ENCODE results near the gene NAT9. TPM values are rescaled to one million over a fixed set of nuclear protein-coding genes. Genes with fewer than 3 reads are reported as not detected.

NAT9 gene
- total and polyA plus RNA-seq, 10 donors = 25.6 to 48.4 (median 38.5) TPM

DNA sequence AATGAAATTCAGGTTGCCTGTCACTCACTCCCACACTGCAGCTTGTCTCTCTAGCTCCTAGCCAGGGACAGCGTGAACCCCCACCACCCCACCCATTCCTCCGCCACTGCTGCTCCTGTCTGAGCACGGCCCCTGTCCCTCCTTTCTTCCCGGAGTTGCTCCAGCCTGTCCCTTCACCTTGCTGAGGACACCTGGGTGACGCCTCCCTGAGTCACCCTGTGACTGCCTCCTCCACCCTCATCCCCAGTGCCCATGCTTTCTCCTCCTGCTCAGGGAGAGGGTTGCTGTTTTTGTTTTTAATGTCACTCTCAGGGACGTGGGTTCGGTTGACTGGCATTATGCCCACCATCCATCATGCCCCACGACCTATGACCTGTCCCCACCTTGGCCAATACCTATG is 25.8 kb upstream of the NAT9 start:
- WGBS, 5 donors = 71 to 96% (median 95%) methylated on average over 8 of the region's 8 CpGs
- TF ChIP-seq, protein P1, sequence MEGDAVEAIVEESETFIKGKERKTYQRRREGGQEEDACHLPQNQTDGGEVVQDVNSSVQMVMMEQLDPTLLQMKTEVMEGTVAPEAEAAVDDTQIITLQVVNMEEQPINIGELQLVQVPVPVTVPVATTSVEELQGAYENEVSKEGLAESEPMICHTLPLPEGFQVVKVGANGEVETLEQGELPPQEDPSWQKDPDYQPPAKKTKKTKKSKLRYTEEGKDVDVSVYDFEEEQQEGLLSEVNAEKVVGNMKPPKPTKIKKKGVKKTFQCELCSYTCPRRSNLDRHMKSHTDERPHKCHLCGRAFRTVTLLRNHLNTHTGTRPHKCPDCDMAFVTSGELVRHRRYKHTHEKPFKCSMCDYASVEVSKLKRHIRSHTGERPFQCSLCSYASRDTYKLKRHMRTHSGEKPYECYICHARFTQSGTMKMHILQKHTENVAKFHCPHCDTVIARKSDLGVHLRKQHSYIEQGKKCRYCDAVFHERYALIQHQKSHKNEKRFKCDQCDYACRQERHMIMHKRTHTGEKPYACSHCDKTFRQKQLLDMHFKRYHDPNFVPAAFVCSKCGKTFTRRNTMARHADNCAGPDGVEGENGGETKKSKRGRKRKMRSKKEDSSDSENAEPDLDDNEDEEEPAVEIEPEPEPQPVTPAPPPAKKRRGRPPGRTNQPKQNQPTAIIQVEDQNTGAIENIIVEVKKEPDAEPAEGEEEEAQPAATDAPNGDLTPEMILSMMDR (IDR thresholded peaks at IDR 0.05 in 8 of 11, conservative IDR thresholded peaks at IDR 0.05 in 3 of 11) = no peak
- TF ChIP-seq POLR2AphosphoS5 (IDR thresholded peaks at IDR 0.05) = no peak
- no peak for TF ChIP-seq POLR2A (IDR thresholded peaks at IDR 0.05)
- peaks cover 0 to 99% (median 55%) of the 10 kb centered on the region in 6 donors for H3K36me3 ChIP-seq

DNA sequence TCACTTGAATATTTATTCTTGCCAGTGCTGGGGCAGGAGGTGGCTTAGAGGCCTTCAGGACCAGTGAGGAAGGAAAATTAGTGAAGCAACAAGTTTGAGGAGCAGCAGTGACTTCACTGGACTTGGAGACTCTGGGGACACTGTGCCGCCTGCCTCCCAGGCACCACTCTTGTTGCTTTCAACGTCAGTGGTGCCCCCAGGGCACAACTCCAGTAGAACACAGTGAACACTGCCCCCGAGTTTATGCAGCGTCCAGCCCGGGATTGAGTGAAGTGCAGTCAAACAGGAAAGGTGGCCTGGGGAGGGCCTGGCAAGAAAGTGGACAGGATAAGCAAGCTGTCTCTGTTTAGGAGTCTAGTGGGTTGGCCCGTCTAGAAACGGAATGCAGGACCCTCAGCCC is 24.4 kb upstream of the NAT9 start:
- no peaks in the 10 kb centered on the region for H3K27me3 ChIP-seq (replicated peaks in 1 of 7)
- 79 to 91% (median 89%) methylated on average over 7 of the region's 7 CpGs for WGBS, 5 donors
- no peak for DNase-seq
- no peak overlapping the region for H3K27ac ChIP-seq
- TF ChIP-seq POLR2A (IDR thresholded peaks at IDR 0.05) = no peak
- TF ChIP-seq POLR2AphosphoS5 (IDR thresholded peaks at IDR 0.05) = no peak
- TF ChIP-seq, protein P1 (IDR thresholded peaks at IDR 0.05 in 8 of 11, conservative IDR thresholded peaks at IDR 0.05 in 3 of 11) = no peak
- H3K36me3 ChIP-seq = peaks cover 0 to 100% (median 66%) of the 10 kb centered on the region in 6 donors
- intact Hi-C loops (cut with DNase I; ENCODE audit: low total_unique reads) = no loop called here
- no peaks in the 10 kb centered on the region for H3K4me1 ChIP-seq
- no peaks in the 10 kb centered on the region for H3K9me3 ChIP-seq
- H3K4me3 ChIP-seq = no peak overlapping the region

More for the DNA sequence above, 25.8 kb upstream of the NAT9 start:
- H3K4me1 ChIP-seq = no peaks in the 10 kb centered on the region
- no peaks in the 10 kb centered on the region for H3K27me3 ChIP-seq (replicated peaks in 1 of 7)
- no peak overlapping the region for H3K27ac ChIP-seq
- intact Hi-C loops (cut with DNase I; ENCODE audit: low total_unique reads) = no loop called here
- no peak for DNase-seq
- H3K4me3 ChIP-seq = no peak overlapping the region
- no peaks in the 10 kb centered on the region for H3K9me3 ChIP-seq

- no peak for TF ChIP-seq POLR2AphosphoS5 (IDR thresholded peaks at IDR 0.05)
- no peak for TF ChIP-seq POLR2A (IDR thresholded peaks at IDR 0.05)
- TF ChIP-seq, protein P1 (IDR thresholded peaks at IDR 0.05 in 8 of 11, conservative IDR thresholded peaks at IDR 0.05 in 3 of 11) = no peak
- H3K27ac ChIP-seq = no peak overlapping the region
- H3K4me1 ChIP-seq = no peaks in the 10 kb centered on the region
- H3K4me3 ChIP-seq = no peak overlapping the region
- no peaks in the 10 kb centered on the region for H3K9me3 ChIP-seq
- no peaks in the 10 kb centered on the region for H3K27me3 ChIP-seq (replicated peaks in 1 of 7)
- WGBS, 5 donors = 94 to 100% (median 98%) methylated on average over 4 to 14 of the region's 14 CpGs; no CpG with 5 or more reads in 1 of the 5 donors
- intact Hi-C loops (cut with DNase I; ENCODE audit: low total_unique reads) = loop anchor here (10.0 kb wide), 1 partner anchor 136 kb away; the partner anchor contains the start of gene OTOP3
- no peak for DNase-seq
- H3K36me3 ChIP-seq = peaks cover 0 to 100% (median 72%) of the 10 kb centered on the region in 6 donors
These were observed 23.0 kb upstream of the NAT9 start for GRCh38 chr17:74799097-74799496.

DNA sequence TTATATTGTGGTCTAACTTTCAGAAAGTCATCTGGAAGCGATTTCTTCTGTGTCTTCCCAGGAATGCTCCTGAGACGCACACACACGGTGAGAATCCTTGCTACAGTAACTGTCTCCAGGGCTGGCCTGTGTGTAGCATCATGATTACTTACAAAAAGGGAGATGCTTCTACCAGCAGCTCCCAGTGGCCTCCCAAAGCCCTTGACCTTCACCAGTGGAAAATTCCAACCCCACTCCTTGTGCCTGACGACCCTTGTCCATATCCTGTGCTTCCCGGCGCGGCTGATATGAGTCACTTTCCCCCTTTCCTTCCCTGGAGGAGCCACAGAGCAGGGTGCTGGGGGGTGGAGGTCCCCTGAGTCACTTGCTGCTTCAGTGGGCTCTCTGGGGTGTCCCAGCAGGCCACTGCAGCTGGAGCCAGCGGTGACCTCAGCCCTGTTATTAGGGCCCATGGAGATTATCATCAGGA is 22.1 kb upstream of the NAT9 start:
- TF ChIP-seq POLR2AphosphoS5 (IDR thresholded peaks at IDR 0.05) (no peak), POLR2A (IDR thresholded peaks at IDR 0.05) (no peak)
- TF ChIP-seq, protein P1 (IDR thresholded peaks at IDR 0.05 in 8 of 11, conservative IDR thresholded peaks at IDR 0.05 in 3 of 11) = no peak
- no peak overlapping the region for H3K27ac ChIP-seq
- WGBS, 5 donors = 80 to 94% (median 84%) methylated on average over 7 to 8 of the region's 8 CpGs
- H3K36me3 ChIP-seq = peaks cover 0 to 100% (median 73%) of the 10 kb centered on the region in 6 donors
- intact Hi-C loops (cut with DNase I; ENCODE audit: low total_unique reads) = loop anchor here (10.0 kb wide), 1 partner anchor 137 kb away; the partner anchor contains the start of gene OTOP3
- DNase-seq = no peak
- no peaks in the 10 kb centered on the region for H3K9me3 ChIP-seq
- no peaks in the 10 kb centered on the region for H3K27me3 ChIP-seq (replicated peaks in 1 of 7)
- H3K4me1 ChIP-seq = no peaks in the 10 kb centered on the region
- H3K4me3 ChIP-seq = no peak overlapping the region

Measured in spleen (tissue), 11 donors.